Mesendoderm (in vitro differentiated cells): ENCODE measurements around the gene SPATA18.
"Not testable (repeated sequence)": the region's sequence is repeated elsewhere in the genome, so short reads cannot be mapped to it uniquely, and the experiment has no call there.

Experiments used
- DNase-seq: peaks from one replicate; pipeline ENCODE4 v3.0.0; 2013
- H2AK5ac ChIP-seq: 2 replicates; pipeline ENCODE4 v1.6.1; 2013; ENCODE audit warnings: low read length, inconsistent platforms
- H2BK120ac ChIP-seq: 2 replicates; pipeline ENCODE4 v1.6.1; 2013; ENCODE audit warnings: low read depth, mild to moderate bottlenecking, low read length, moderate library complexity, mixed read lengths
- H2BK15ac ChIP-seq: replicated peaks from 2 replicates; pipeline ENCODE4 v1.6.1; 2013; ENCODE audit warnings: low read depth, mild to moderate bottlenecking, moderate library complexity
- H2BK5ac ChIP-seq: 2 replicates; pipeline ENCODE4 v1.6.1; 2013; ENCODE audit warnings: low read length, inconsistent platforms
- H3K18ac ChIP-seq: 2 replicates; pipeline ENCODE4 v1.6.1; 2013; ENCODE audit warnings: mild to moderate bottlenecking, low read length, mixed read lengths
- H3K23ac ChIP-seq: one replicate; pipeline ENCODE4 v1.6.1; 2013; ENCODE audit warnings: low read length
- H3K27ac ChIP-seq: 2 replicates; pipeline ENCODE4 v1.5.1; 2013; ENCODE audit warnings: low read depth, mild to moderate bottlenecking, inconsistent platforms, low read length, moderate library complexity
- H3K27me3 ChIP-seq: 2 replicates; pipeline ENCODE4 v1.6.1; 2013; ENCODE audit warnings: low read length, control low read depth, mild to moderate bottlenecking, inconsistent platforms; ENCODE audit not compliant: insufficient read depth, poor library complexity
- H3K36me3 ChIP-seq: 2 replicates; pipeline ENCODE4 v1.6.1; 2013; ENCODE audit warnings: low read length, inconsistent platforms; ENCODE audit not compliant: control insufficient read depth, insufficient read depth
- H3K4ac ChIP-seq: one replicate; pipeline ENCODE4 v1.6.1; 2013; ENCODE audit warnings: low read depth, mild to moderate bottlenecking, low read length, moderate library complexity
- H3K4me1 ChIP-seq: 2 replicates; pipeline ENCODE4 v1.6.1; 2013; ENCODE audit warnings: low read depth, low read length, inconsistent platforms; ENCODE audit not compliant: control insufficient read depth
- H3K4me2 ChIP-seq: 2 replicates; pipeline ENCODE4 v1.6.1; 2013; ENCODE audit warnings: low read length
- H3K4me3 ChIP-seq: 2 replicates; pipeline ENCODE4 v1.5.1; 2013; ENCODE audit warnings: mild to moderate bottlenecking, low read length
- H3K56ac ChIP-seq: one replicate; pipeline ENCODE4 v1.6.1; 2013; ENCODE audit warnings: low read length
- H3K79me1 ChIP-seq: 2 replicates; pipeline ENCODE4 v1.6.1; 2013; ENCODE audit warnings: low read length, inconsistent platforms
- H3K79me2 ChIP-seq: 2 replicates; pipeline ENCODE4 v1.6.1; 2013; ENCODE audit warnings: mild to moderate bottlenecking, low read length; ENCODE audit not compliant: control insufficient read depth, insufficient read depth
- H3K9ac ChIP-seq: 2 replicates; pipeline ENCODE4 v1.6.1; 2013; ENCODE audit warnings: low read length, inconsistent platforms
- H4K5ac ChIP-seq: one replicate; pipeline ENCODE4 v1.6.1; 2013; ENCODE audit warnings: low read length
- H4K8ac ChIP-seq: one replicate; pipeline ENCODE4 v1.6.1; 2013; ENCODE audit warnings: low read depth, mild to moderate bottlenecking, control low read depth, low read length, moderate library complexity
- WGBS: extraction: QIAGEN DNeasy Blood & Tissue Kit; methylation state at CpG from one replicate; pipeline ENCODE4 v1.1.7; 2013; ENCODE audit warnings: low lambda C conversion rate, missing lambda C conversion rate; ENCODE audit not compliant: insufficient coverage; ENCODE audit errors: extremely low coverage; 5-methylcytosine and 5-hydroxymethylcytosine counted together

SPATA18 gene

GRCh38 chr4:52076731-52077130 lies 25.6 kb downstream of the SPATA18 start:
- Histone ChIP-seq H3K4ac (no peak overlapping the region), H3K4me2 (peak overlapping the region; percentile 71), H4K8ac (no peak overlapping the region), H3K79me1 (no peaks in the 10 kb centered on the region), H3K18ac (no peak overlapping the region), H3K27ac (no peak overlapping the region), H3K27me3 (peaks cover 2% of the 10 kb centered on the region), H3K9ac (peak overlapping the region; percentile 54), H3K23ac (no peak overlapping the region), H2AK5ac (no peak overlapping the region), H3K4me3 (peak overlapping the region; percentile 17), H3K56ac (peak overlapping the region; percentile 69), H2BK15ac (no peak overlapping the region), H4K5ac (no peak overlapping the region), H3K36me3 (no peaks in the 10 kb centered on the region), H3K4me1 (no peaks in the 10 kb centered on the region), H3K79me2 (no peaks in the 10 kb centered on the region), H2BK5ac (no peak overlapping the region), H2BK120ac (no peak overlapping the region)
- DNase-seq = peak; percentile 76
- no CpG with 5 or more reads among the region's 26 CpGs for WGBS

GRCh38 chr4:52079659-52080058 lies 28.6 kb downstream of the SPATA18 start:
- DNase-seq = peak; percentile 24
- H3K4ac ChIP-seq = no peak overlapping the region
- no peak overlapping the region for H3K27ac ChIP-seq
- no peak overlapping the region for H3K9ac ChIP-seq
- no peak overlapping the region for H4K5ac ChIP-seq
- H3K4me1 ChIP-seq = no peaks in the 10 kb centered on the region
- H3K56ac ChIP-seq = no peak overlapping the region
- no peaks in the 10 kb centered on the region for H3K36me3 ChIP-seq
- no peak overlapping the region for H4K8ac ChIP-seq
- no peak overlapping the region for H3K4me2 ChIP-seq
- H2AK5ac ChIP-seq = no peak overlapping the region
- no peak overlapping the region for H2BK120ac ChIP-seq
- WGBS = no CpG with 5 or more reads among the region's 2 CpGs
- no peak overlapping the region for H2BK15ac ChIP-seq
- H3K79me2 ChIP-seq = no peaks in the 10 kb centered on the region
- no peak overlapping the region for H3K4me3 ChIP-seq
- peaks cover 2% of the 10 kb centered on the region for H3K27me3 ChIP-seq
- H2BK5ac ChIP-seq = no peak overlapping the region
- no peak overlapping the region for H3K18ac ChIP-seq
- no peak overlapping the region for H3K23ac ChIP-seq
- H3K79me1 ChIP-seq = no peaks in the 10 kb centered on the region

GRCh38 chr4:52081216-52081615 lies 30.1 kb downstream of the SPATA18 start:
- H2BK120ac ChIP-seq = no peak overlapping the region
- H3K4me2 ChIP-seq = no peak overlapping the region
- H3K27ac ChIP-seq = no peak overlapping the region
- H2BK5ac ChIP-seq = no peak overlapping the region
- H3K36me3 ChIP-seq = no peaks in the 10 kb centered on the region
- no peak overlapping the region for H2BK15ac ChIP-seq
- no peaks in the 10 kb centered on the region for H3K4me1 ChIP-seq
- no peak overlapping the region for H2AK5ac ChIP-seq
- H3K79me2 ChIP-seq = no peaks in the 10 kb centered on the region
- H3K56ac ChIP-seq = no peak overlapping the region
- no peaks in the 10 kb centered on the region for H3K79me1 ChIP-seq
- H3K4ac ChIP-seq = no peak overlapping the region
- no peak overlapping the region for H4K5ac ChIP-seq
- no peak overlapping the region for H4K8ac ChIP-seq
- no peak overlapping the region for H3K4me3 ChIP-seq
- no peaks in the 10 kb centered on the region for H3K27me3 ChIP-seq
- H3K9ac ChIP-seq = no peak overlapping the region
- no peak overlapping the region for H3K23ac ChIP-seq
- DNase-seq = no peak
- no peak overlapping the region for H3K18ac ChIP-seq

- H3K27me3 ChIP-seq, H3K4me3 ChIP-seq, H2AK5ac ChIP-seq, H3K23ac ChIP-seq, H3K79me1 ChIP-seq, H2BK5ac ChIP-seq, H3K36me3 ChIP-seq, H3K56ac ChIP-seq, H3K4me1 ChIP-seq, H3K9ac ChIP-seq, H3K18ac ChIP-seq, H3K4ac ChIP-seq, DNase-seq, H2BK120ac ChIP-seq, H3K79me2 ChIP-seq, H4K5ac ChIP-seq, H3K27ac ChIP-seq, H2BK15ac ChIP-seq, H4K8ac ChIP-seq, H3K4me2 ChIP-seq: not testable (repeated sequence)
- WGBS = no CpG with 5 or more reads among the region's 1 CpG
Observed at GRCh38 chr4:52086425-52086824, 35.3 kb downstream of the SPATA18 start.

GRCh38 chr4:52091801-52092200 lies 40.7 kb downstream of the SPATA18 start:
- Histone ChIP-seq H3K27ac (no peak overlapping the region), H2BK15ac (no peak overlapping the region), H2BK120ac (no peak overlapping the region), H3K79me2 (no peaks in the 10 kb centered on the region), H3K36me3 (no peaks in the 10 kb centered on the region), H4K5ac (no peak overlapping the region), H3K18ac (no peak overlapping the region), H3K23ac (no peak overlapping the region), H4K8ac (no peak overlapping the region), H2AK5ac (no peak overlapping the region), H2BK5ac (no peak overlapping the region), H3K79me1 (no peaks in the 10 kb centered on the region), H3K4me3 (no peak overlapping the region), H3K4ac (no peak overlapping the region), H3K4me1 (no peaks in the 10 kb centered on the region), H3K9ac (no peak overlapping the region), H3K27me3 (no peaks in the 10 kb centered on the region), H3K4me2 (no peak overlapping the region), H3K56ac (no peak overlapping the region)
- WGBS = no CpG with 5 or more reads among the region's 5 CpGs
- no peak for DNase-seq

GRCh38 chr4:52093466-52093865 lies 42.4 kb downstream of the SPATA18 start:
- H2BK120ac ChIP-seq = no peak overlapping the region
- H3K27ac ChIP-seq = no peak overlapping the region
- H3K9ac ChIP-seq = no peak overlapping the region
- H2BK15ac ChIP-seq = no peak overlapping the region
- H4K8ac ChIP-seq = no peak overlapping the region
- no peak overlapping the region for H3K23ac ChIP-seq
- DNase-seq = no peak
- H3K4ac ChIP-seq = no peak overlapping the region
- WGBS = no CpG with 5 or more reads among the region's 1 CpG
- no peak overlapping the region for H3K4me2 ChIP-seq
- H3K56ac ChIP-seq = no peak overlapping the region
- no peak overlapping the region for H2BK5ac ChIP-seq
- H4K5ac ChIP-seq = no peak overlapping the region
- H3K4me3 ChIP-seq = no peak overlapping the region
- no peaks in the 10 kb centered on the region for H3K4me1 ChIP-seq
- no peaks in the 10 kb centered on the region for H3K36me3 ChIP-seq
- no peaks in the 10 kb centered on the region for H3K79me2 ChIP-seq
- no peak overlapping the region for H2AK5ac ChIP-seq
- no peaks in the 10 kb centered on the region for H3K27me3 ChIP-seq
- no peaks in the 10 kb centered on the region for H3K79me1 ChIP-seq
- no peak overlapping the region for H3K18ac ChIP-seq
